Raji (cell line): ENCODE results near the gene FGF4.

Source experiments
- POLR2A ChIP-seq: IDR thresholded peaks from 2 replicates; pipeline ENCODE4 v1.6.1; 2011; ENCODE audit warnings: low read depth, low read length, control low read depth; ENCODE audit not compliant: insufficient read depth

FGF4 gene

GRCh38 chr11:69727266-69727665, 47.9 kb downstream of the FGF4 start:
- TF ChIP-seq POLR2A, result no peak

- TF ChIP-seq POLR2A, result no peak
These were observed 48.7 kb downstream of the FGF4 start for GRCh38 chr11:69726481-69726880.

DNA sequence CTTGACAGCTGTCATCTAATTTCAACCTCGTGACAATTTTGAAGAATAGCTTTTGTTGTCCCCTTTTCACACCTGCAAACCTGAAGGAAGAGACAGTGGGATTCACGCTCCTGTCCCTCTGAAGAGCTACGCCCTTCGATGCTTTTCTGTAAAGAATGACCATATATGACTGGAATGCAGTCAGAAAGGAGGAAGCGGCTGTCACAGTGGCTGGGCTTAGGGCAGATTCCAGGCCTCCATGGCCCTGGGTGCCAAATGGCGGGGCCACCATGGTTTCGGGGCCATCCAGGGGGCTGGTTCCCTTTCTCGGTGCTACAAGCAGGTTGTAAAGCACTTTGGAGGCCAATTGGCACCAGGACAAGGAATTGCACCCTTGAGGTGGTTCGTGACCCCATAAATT, 49.1 kb downstream of the FGF4 start:
- TF ChIP-seq POLR2A, result no peak

- TF ChIP-seq POLR2A, result no peak
These were observed 53.4 kb downstream of the FGF4 start for GRCh38 chr11:69721745-69722144.

- TF ChIP-seq POLR2A, result no peak
These were observed 54.0 kb downstream of the FGF4 start for GRCh38 chr11:69721106-69721505.
